H9 (cell line): Measurements from ENCODE around the gene GABRB3. TPM values are rescaled to one million over a fixed set of nuclear protein-coding genes. Genes with fewer than 3 reads are reported as not detected.

Source experiments
- DNase-seq: peaks from one replicate; pipeline ENCODE4 v3.0.0-alpha.2; 2017
- H2AFZ ChIP-seq: one replicate; pipeline ENCODE4 v1.6.1; 2013; ENCODE audit warnings: mild to moderate bottlenecking, low read length, control low read depth, moderate library complexity
- H2AK5ac ChIP-seq: 2 replicates; pipeline ENCODE4 v1.6.1; 2013; ENCODE audit warnings: low read length, control low read depth, mixed read lengths; ENCODE audit not compliant: insufficient read length
- H2BK120ac ChIP-seq: one replicate; pipeline ENCODE4 v1.6.1; 2013; ENCODE audit warnings: low read depth, mild to moderate bottlenecking, low read length, control low read depth, inconsistent platforms; ENCODE audit not compliant: poor library complexity, severe bottlenecking
- H2BK12ac ChIP-seq: 2 replicates; pipeline ENCODE4 v1.6.1; 2013; ENCODE audit warnings: low read length, control low read depth, mixed read lengths, low read depth; ENCODE audit not compliant: insufficient read length
- H2BK15ac ChIP-seq: 2 replicates; pipeline ENCODE4 v1.6.1; 2013; ENCODE audit warnings: low read depth, low read length, control low read depth
- H2BK20ac ChIP-seq: one replicate; pipeline ENCODE4 v1.6.1; 2013; ENCODE audit warnings: low read depth, mild to moderate bottlenecking, low read length, control low read depth, inconsistent platforms; ENCODE audit not compliant: poor library complexity, severe bottlenecking
- H2BK5ac ChIP-seq: 2 replicates; pipeline ENCODE4 v1.6.1; 2013; ENCODE audit warnings: low read length, control low read depth, mixed read lengths; ENCODE audit not compliant: insufficient read length
- H3K14ac ChIP-seq: 2 replicates; pipeline ENCODE4 v1.6.1; 2013; ENCODE audit warnings: low read length, control low read depth; ENCODE audit not compliant: insufficient read depth
- H3K18ac ChIP-seq: 2 replicates; pipeline ENCODE4 v1.6.1; 2013; ENCODE audit warnings: low read depth, mild to moderate bottlenecking, mixed read lengths, low read length, control low read depth; ENCODE audit not compliant: insufficient read length
- H3K23ac ChIP-seq: 2 replicates; pipeline ENCODE4 v1.6.1; 2013; ENCODE audit warnings: low read length, control low read depth, mixed read lengths, low read depth; ENCODE audit not compliant: insufficient read length
- H3K23me2 ChIP-seq: 2 replicates; pipeline ENCODE4 v1.6.1; 2013; ENCODE audit warnings: low read depth, mild to moderate bottlenecking, mixed read lengths, low read length, control low read depth; ENCODE audit not compliant: insufficient read length, poor library complexity, severe bottlenecking
- H3K27ac ChIP-seq: 2 replicates; pipeline ENCODE4 v1.5.1; 2013; ENCODE audit warnings: low read length, control low read depth, mixed read lengths, low read depth; ENCODE audit not compliant: insufficient read length
- H3K27me3 ChIP-seq: 2 replicates; pipeline ENCODE4 v1.6.1; 2013; ENCODE audit warnings: low read length, control low read depth, inconsistent platforms; ENCODE audit not compliant: insufficient read depth
- H3K4ac ChIP-seq: 2 replicates; pipeline ENCODE4 v1.6.1; 2013; ENCODE audit warnings: low read depth, mild to moderate bottlenecking, control low read depth, inconsistent platforms, low read length, moderate library complexity
- H3K4me1 ChIP-seq: 2 replicates; pipeline ENCODE4 v1.6.1; 2013; ENCODE audit warnings: low read length, control low read depth, inconsistent platforms; ENCODE audit not compliant: insufficient read depth
- H3K4me2 ChIP-seq: 2 replicates; pipeline ENCODE4 v1.6.1; 2013; ENCODE audit warnings: low read length, control low read depth, mixed read lengths; ENCODE audit not compliant: insufficient read length, insufficient read depth
- H3K56ac ChIP-seq: 2 replicates; pipeline ENCODE4 v1.6.1; 2013; ENCODE audit warnings: low read depth, mild to moderate bottlenecking, mixed read lengths, low read length, control low read depth; ENCODE audit not compliant: insufficient read length
- H3K79me1 ChIP-seq: 2 replicates; pipeline ENCODE4 v1.6.1; 2013; ENCODE audit warnings: low read depth, mild to moderate bottlenecking, moderate library complexity, low read length, control low read depth, inconsistent platforms; ENCODE audit not compliant: insufficient read depth, poor library complexity, severe bottlenecking
- H3K79me2 ChIP-seq: 2 replicates; pipeline ENCODE4 v1.6.1; 2013; ENCODE audit warnings: low read length, control low read depth, inconsistent platforms; ENCODE audit not compliant: insufficient read depth
- H3K9ac ChIP-seq: 2 replicates; pipeline ENCODE4 v1.6.1; 2013; ENCODE audit warnings: low read length, control low read depth, mixed read lengths; ENCODE audit not compliant: insufficient read length; ENCODE audit errors: extremely low read depth
- H3K9me3 ChIP-seq: one replicate; pipeline ENCODE4 v1.6.1; 2013; ENCODE audit warnings: low read depth, low read length, inconsistent platforms; ENCODE audit not compliant: control insufficient read depth
- H3T11ph ChIP-seq: one replicate; pipeline ENCODE4 v1.6.1; 2013; ENCODE audit warnings: mild to moderate bottlenecking, low read length, control low read depth, inconsistent platforms
- H4K20me1 ChIP-seq: one replicate; pipeline ENCODE4 v1.6.1; 2013; ENCODE audit not compliant: control insufficient read depth, insufficient read length, insufficient read depth
- H4K5ac ChIP-seq: 2 replicates; pipeline ENCODE4 v1.6.1; 2013; ENCODE audit warnings: low read depth, mild to moderate bottlenecking, mixed read lengths, low read length, control low read depth; ENCODE audit not compliant: insufficient read length
- H4K8ac ChIP-seq: replicated peaks from 2 replicates; pipeline ENCODE4 v1.6.1; 2013; ENCODE audit warnings: low read length, control low read depth, mixed read lengths, low read depth; ENCODE audit not compliant: insufficient read length
- H4K91ac ChIP-seq: 2 replicates; pipeline ENCODE4 v1.6.1; 2013; ENCODE audit warnings: low read depth, mild to moderate bottlenecking, moderate library complexity, mixed read lengths, low read length, control low read depth; ENCODE audit not compliant: insufficient read length
- H3K27ac Mint-ChIP-seq, 3 experiments: 2 replicates in 2 of 3; 3 replicates in 1 of 3; pipeline ENCODE4 v1.8.0; 2020 to 2021; ENCODE audit warnings: mixed read lengths in 3 of 3, mild to moderate bottlenecking in 1 of 3, moderate library complexity in 1 of 3
- H3K27me3 Mint-ChIP-seq: 2 replicates; pipeline ENCODE4 v1.8.0; 2021; ENCODE audit warnings: low read depth, mild to moderate bottlenecking, moderate library complexity, mixed read lengths
- H3K36me3 Mint-ChIP-seq, 3 experiments: 2 replicates in 2 of 3; 3 replicates in 1 of 3; pipeline ENCODE4 v1.8.0; 2020 to 2021; ENCODE audit warnings: low read depth in 3 of 3, mixed read lengths in 3 of 3; ENCODE audit not compliant: insufficient read depth in 1 of 3
- H3K4me1 Mint-ChIP-seq, 2 experiments: 2 replicates each; pipeline ENCODE4 v1.8.0; 2020; ENCODE audit warnings: mixed read lengths in 2 of 2
- H3K4me3 Mint-ChIP-seq, 2 experiments: 2 replicates in 1 of 2; 3 replicates in 1 of 2; pipeline ENCODE4 v1.8.0; 2020 to 2021; ENCODE audit warnings: mild to moderate bottlenecking in 2 of 2, mixed read lengths in 2 of 2, moderate library complexity in 1 of 2
- H3K9me3 Mint-ChIP-seq, 2 experiments: 2 replicates in 1 of 2; 3 replicates in 1 of 2; pipeline ENCODE4 v1.8.0; 2020; ENCODE audit warnings: mild to moderate bottlenecking in 2 of 2, mixed read lengths in 2 of 2, moderate library complexity in 1 of 2
- WGBS: extraction: QIAGEN DNeasy Blood & Tissue Kit; methylation state at CpG from one replicate; pipeline ENCODE4 v1.1.7; 2013; ENCODE audit warnings: missing lambda C conversion rate, low lambda C conversion rate, mixed read lengths; ENCODE audit not compliant: insufficient read length; ENCODE audit errors: extremely low coverage; 5-methylcytosine and 5-hydroxymethylcytosine counted together
- total RNA-seq: library from RNA; stranded (reverse); gene quantifications from 2 replicates; pipeline ENCODE4 v1.2.1, GENCODE V29; 2021
- TF ChIP-seq, protein P1 (sequence below): fragments of 200-600 bp; sonication (generic); conservative IDR thresholded peaks from 3 replicates; pipeline ENCODE4 v1.8.0; 2021; ENCODE audit warnings: antibody characterized with exemption, mild to moderate bottlenecking

The GABRB3 gene
- total RNA-seq, 1 experiment from 2014 or later: 98.2 TPM

DNA sequence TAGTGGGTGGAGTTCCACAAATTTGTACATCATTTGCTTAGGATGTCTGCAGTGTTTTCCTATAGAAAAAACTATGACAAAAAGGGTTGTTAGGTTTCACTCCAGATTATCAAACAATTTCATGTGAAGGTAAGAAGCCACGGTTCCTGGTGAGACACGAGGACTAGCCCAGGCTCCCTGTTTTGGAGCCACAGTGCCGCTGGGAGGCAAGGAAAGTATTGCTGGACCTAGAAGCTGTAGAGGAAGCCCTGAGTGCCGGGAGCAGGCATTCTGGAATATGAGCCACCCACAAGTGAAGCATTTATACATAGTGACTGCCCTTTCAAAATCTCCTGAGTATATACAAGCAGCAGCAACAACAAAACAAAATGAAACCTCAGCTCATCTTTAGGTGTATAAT lies 142.0 kb downstream of the GABRB3 start:
- Histone ChIP-seq H2BK20ac (no peak overlapping the region), H4K20me1 (no peaks in the 10 kb centered on the region), H3K79me1 (no peaks in the 10 kb centered on the region), H3K23me2 (no peaks in the 10 kb centered on the region), H3K56ac (no peak overlapping the region), H4K5ac (no peak overlapping the region), H3K9me3 (no peaks in the 10 kb centered on the region), H2BK120ac (no peak overlapping the region), H4K8ac (no peak overlapping the region), H3K23ac (no peak overlapping the region), H3K9ac (no peak overlapping the region), H2BK15ac (no peak overlapping the region), H4K91ac (no peak overlapping the region), H3T11ph (no peak overlapping the region), H3K18ac (no peak overlapping the region), H3K14ac (no peak overlapping the region), H3K27ac (peak overlapping the region; percentile 69), H2BK5ac (no peak overlapping the region), H3K4me2 (peak overlapping the region; percentile 11), H3K27me3 (no peaks in the 10 kb centered on the region), H2AK5ac (no peak overlapping the region), H2AFZ (no peak overlapping the region), H2BK12ac (no peak overlapping the region), H3K4me1 (peaks cover 10% of the 10 kb centered on the region), H3K4ac (no peak overlapping the region), H3K79me2 (no peaks in the 10 kb centered on the region; the same call in 1 of the 2 replicates)
- Mint-ChIP-seq H3K4me3 (0 out of 5 replicates have a peak overlapping the region, but pooled peaks of 1 of the 2 experiments have one; percentile 18), H3K36me3 (peaks cover 14 to 24% (median 18%) of the 10 kb centered on the region in 3 experiments), H3K27me3 (no peaks in the 10 kb centered on the region), H3K9me3 (peaks cover 10 to 16% of the 10 kb centered on the region in 2 experiments), H3K4me1 (peaks cover 37 to 49% of the 10 kb centered on the region in 2 experiments), H3K27ac (peak overlapping the region in 2 of 3 experiments; percentile 30 to 96; a peak in 5 of 7 replicates)
- WGBS: no CpG with 5 or more reads among the region's 4 CpGs
- TF ChIP-seq, protein P1, sequence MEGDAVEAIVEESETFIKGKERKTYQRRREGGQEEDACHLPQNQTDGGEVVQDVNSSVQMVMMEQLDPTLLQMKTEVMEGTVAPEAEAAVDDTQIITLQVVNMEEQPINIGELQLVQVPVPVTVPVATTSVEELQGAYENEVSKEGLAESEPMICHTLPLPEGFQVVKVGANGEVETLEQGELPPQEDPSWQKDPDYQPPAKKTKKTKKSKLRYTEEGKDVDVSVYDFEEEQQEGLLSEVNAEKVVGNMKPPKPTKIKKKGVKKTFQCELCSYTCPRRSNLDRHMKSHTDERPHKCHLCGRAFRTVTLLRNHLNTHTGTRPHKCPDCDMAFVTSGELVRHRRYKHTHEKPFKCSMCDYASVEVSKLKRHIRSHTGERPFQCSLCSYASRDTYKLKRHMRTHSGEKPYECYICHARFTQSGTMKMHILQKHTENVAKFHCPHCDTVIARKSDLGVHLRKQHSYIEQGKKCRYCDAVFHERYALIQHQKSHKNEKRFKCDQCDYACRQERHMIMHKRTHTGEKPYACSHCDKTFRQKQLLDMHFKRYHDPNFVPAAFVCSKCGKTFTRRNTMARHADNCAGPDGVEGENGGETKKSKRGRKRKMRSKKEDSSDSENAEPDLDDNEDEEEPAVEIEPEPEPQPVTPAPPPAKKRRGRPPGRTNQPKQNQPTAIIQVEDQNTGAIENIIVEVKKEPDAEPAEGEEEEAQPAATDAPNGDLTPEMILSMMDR: no peak
- no peak for DNase-seq
